PC-9 (cell line): ENCODE measurements around the gene PLOD3. TPM values are rescaled to one million over a fixed set of nuclear protein-coding genes. Genes with fewer than 3 reads are reported as not detected.

Experiments
- BruUV-seq: library from RNA; stranded (reverse); fragments of 400-500 nt; replicated peaks from 2 replicates; lab custom pipeline; 2021; lab: Mats Ljungman, UMichigan
- CTCF ChIA-PET: fragments of 300-600 bp; sonication (Branson Sonifier 250); formaldehyde crosslinking; loops from one replicate; lab custom pipeline; 2022; ENCODE audit warnings: antibody characterized with exemption; lab: Charles Lee
- POLR2A ChIA-PET: fragments of 300-600 bp; sonication (Branson Sonifier 250); formaldehyde crosslinking; loops from one replicate; lab custom pipeline; 2022; ENCODE audit warnings: antibody characterized with exemption; ENCODE audit not compliant: unreplicated experiment; lab: Charles Lee
- DNase-seq, 2 experiments: peaks; one replicate each; pipeline versions ENCODE4 v3.0.0 to v3.0.0-alpha.2; 2015 to 2022; ENCODE audit warnings: mixed read lengths in 1 of 2
- H2AFZ ChIP-seq: fragments of 200-600 bp; sonication (generic); 2 replicates; pipeline ENCODE4 v1.8.1; 2017; ENCODE audit warnings: antibody characterized with exemption
- H3F3A ChIP-seq: fragments of 200-600 bp; sonication (generic); 2 replicates; pipeline ENCODE4 v1.8.1; 2017; ENCODE audit warnings: antibody characterized with exemption, mild to moderate bottlenecking, low read depth; ENCODE audit not compliant: insufficient read depth
- H3K27ac ChIP-seq: fragments of 200-600 bp; sonication (generic); 2 replicates; pipeline ENCODE4 v1.6.1; 2016; ENCODE audit warnings: mixed run types
- H3K27me3 ChIP-seq: fragments of 200-600 bp; sonication (generic); 2 replicates; pipeline ENCODE4 v1.6.1; 2016; ENCODE audit warnings: low read depth, mixed run types; ENCODE audit not compliant: insufficient read depth
- H3K36me3 ChIP-seq: fragments of 200-600 bp; sonication (generic); 2 replicates; pipeline ENCODE4 v1.6.1; 2016; ENCODE audit warnings: low read depth, mixed run types
- H3K4me1 ChIP-seq: fragments of 200-600 bp; sonication (generic); replicated peaks from 2 replicates; pipeline ENCODE4 v1.6.1; 2016; ENCODE audit warnings: mixed run types; ENCODE audit not compliant: insufficient read depth
- H3K4me2 ChIP-seq: fragments of 200-600 bp; sonication (generic); 2 replicates; pipeline ENCODE4 v1.6.1; 2017; ENCODE audit warnings: mixed run types
- H3K4me3 ChIP-seq: fragments of 200-600 bp; sonication (generic); 2 replicates; pipeline ENCODE4 v1.6.1; 2016; ENCODE audit warnings: mixed run types
- H3K79me2 ChIP-seq: fragments of 200-600 bp; sonication (generic); 2 replicates; pipeline ENCODE4 v1.6.1; 2017; ENCODE audit warnings: low read depth, mixed run types
- H3K9me2 ChIP-seq: fragments of 200-600 bp; sonication (generic); 2 replicates; pipeline ENCODE4 v1.8.1; 2017; ENCODE audit warnings: mild to moderate bottlenecking; ENCODE audit not compliant: insufficient read depth
- H3K9me3 ChIP-seq: fragments of 200-600 bp; sonication (generic); 2 replicates; pipeline ENCODE4 v1.8.1; 2016; ENCODE audit warnings: low read depth; ENCODE audit not compliant: insufficient read depth
- H4K20me1 ChIP-seq: fragments of 200-600 bp; sonication (generic); 2 replicates; pipeline ENCODE4 v1.8.1; 2017; ENCODE audit not compliant: insufficient read depth
- EZH2 ChIP-seq: fragments of 200-600 bp; sonication (generic); IDR thresholded peaks from 2 replicates; pipeline ENCODE4 v1.8.0; 2017; ENCODE audit warnings: antibody characterized with exemption, low read depth
- intact Hi-C: fragments of 100-400 bp; cut with micrococcal nuclease; formaldehyde crosslinking; loops from one replicate; pipeline ENCODE4 v1.10.0; 2022; ENCODE audit not compliant: unreplicated experiment
- total RNA-seq: library from RNA; stranded (reverse); gene quantifications from 2 replicates; pipeline ENCODE4 v1.2.3, GENCODE V29; 2021
- TF ChIP-seq, protein P1 (sequence below): fragments of 200-600 bp; sonication (generic); conservative IDR thresholded peaks from 2 replicates; pipeline ENCODE4 v1.6.1; 2017; ENCODE audit warnings: mixed run types, antibody characterized with exemption, mild to moderate bottlenecking, moderate library complexity

PLOD3 gene
- total RNA-seq, 1 experiment from 2014 or later, result 93.2 TPM

DNA sequence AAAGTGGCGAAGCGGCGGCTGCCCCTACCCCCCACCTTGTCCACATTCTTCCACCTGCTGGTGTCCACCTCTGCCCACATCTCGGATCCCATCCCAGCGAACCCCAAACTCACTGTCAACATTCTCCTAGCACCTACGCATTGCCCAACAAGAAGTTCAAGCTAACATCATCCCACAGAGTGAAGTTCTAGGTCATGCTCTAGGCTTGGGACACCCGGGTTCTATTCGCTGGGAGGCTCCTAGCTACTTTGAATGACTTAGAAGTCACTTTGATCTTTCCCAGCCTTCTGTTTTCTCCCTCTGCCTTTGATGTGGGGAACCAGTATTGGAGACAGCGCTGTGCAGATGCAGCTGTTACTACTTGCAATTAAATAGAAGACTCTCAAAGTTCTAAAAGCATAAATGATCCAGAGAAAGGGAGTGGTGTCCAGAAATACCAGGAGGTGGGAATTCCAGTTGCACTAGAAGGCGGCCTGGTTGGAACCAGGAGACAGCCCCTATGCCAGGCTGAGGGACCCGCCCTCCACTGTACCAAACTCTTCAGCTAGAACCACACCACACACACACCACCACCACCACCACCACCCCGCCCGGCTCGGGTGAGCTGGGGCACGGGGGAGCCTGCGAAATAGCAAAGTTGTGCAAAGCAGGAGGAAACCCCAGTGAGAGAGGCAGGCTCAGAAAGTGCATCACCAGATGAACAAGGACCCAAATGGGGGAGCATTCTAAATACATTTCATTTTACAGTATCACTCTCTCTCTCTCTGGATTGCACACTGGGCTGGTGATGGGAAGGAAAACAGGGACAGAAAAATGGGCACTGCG lies 46.6 kb downstream of the PLOD3 start:
- Histone ChIP-seq H3K4me3 (no peak overlapping the region), H4K20me1 (no peaks in the 10 kb centered on the region), H3K9me2 (no peaks in the 10 kb centered on the region), H3K27me3 (peaks cover 62% of the 10 kb centered on the region), H2AFZ (no peak overlapping the region), H3K4me1 (peaks cover 26% of the 10 kb centered on the region), H3K4me2 (no peak overlapping the region), H3K9me3 (no peaks in the 10 kb centered on the region), H3K36me3 (no peaks in the 10 kb centered on the region), H3F3A (peaks cover 15% of the 10 kb centered on the region; the same call in 1 of the 2 replicates), H3K27ac (no peak overlapping the region), H3K79me2 (no peaks in the 10 kb centered on the region)
- CTCF ChIA-PET, result interaction anchor here (1.3 kb wide), 1 partner anchor 27 kb away, joined by 5 read pairs; no protein-coding TSS in a partner anchor
- intact Hi-C loops, result no loop called here
- TF ChIP-seq, protein P1, sequence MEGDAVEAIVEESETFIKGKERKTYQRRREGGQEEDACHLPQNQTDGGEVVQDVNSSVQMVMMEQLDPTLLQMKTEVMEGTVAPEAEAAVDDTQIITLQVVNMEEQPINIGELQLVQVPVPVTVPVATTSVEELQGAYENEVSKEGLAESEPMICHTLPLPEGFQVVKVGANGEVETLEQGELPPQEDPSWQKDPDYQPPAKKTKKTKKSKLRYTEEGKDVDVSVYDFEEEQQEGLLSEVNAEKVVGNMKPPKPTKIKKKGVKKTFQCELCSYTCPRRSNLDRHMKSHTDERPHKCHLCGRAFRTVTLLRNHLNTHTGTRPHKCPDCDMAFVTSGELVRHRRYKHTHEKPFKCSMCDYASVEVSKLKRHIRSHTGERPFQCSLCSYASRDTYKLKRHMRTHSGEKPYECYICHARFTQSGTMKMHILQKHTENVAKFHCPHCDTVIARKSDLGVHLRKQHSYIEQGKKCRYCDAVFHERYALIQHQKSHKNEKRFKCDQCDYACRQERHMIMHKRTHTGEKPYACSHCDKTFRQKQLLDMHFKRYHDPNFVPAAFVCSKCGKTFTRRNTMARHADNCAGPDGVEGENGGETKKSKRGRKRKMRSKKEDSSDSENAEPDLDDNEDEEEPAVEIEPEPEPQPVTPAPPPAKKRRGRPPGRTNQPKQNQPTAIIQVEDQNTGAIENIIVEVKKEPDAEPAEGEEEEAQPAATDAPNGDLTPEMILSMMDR, result no peak
- POLR2A ChIA-PET, result no interaction called here
- no TSS peak for BruUV-seq
- no peak for DNase-seq

DNA sequence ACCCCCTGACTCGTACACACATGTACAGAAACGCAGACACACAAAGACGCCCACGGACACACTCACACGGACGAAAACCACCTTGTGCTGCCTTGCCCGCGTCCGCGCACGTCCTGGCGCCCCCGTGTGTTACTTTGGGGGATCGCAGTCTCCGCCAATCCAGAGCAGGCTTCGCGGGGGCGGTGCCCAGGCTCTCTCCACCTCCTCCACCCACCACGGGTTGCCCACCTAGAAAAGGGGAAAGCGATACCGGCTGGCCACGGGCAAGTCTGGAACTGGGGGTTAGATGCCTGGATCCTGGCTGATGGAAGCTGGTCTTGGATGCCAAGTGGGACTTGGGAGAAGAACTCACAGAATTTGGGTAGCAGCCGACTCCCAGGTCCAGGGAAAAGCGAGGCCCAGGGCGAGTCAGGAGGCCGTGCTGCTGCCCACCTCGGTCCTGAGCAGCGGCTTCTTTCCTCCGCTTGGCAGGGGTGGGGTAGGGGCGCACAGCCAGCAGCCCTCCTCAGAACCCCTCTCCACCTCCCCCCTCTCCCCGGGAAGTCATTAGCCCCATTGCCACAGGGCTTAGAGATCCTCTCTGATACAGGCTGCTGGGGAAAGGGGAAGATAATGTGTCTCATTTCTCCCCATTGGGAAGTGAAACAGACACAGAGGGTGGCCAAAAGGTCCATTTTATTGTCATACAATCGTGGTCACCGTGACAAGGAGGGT lies 47.4 kb downstream of the PLOD3 start:
- TF ChIP-seq, protein P1, result peak; percentile 91
- no peak for TF ChIP-seq EZH2
- DNase-seq, result peak in 1 of 2 experiments; percentile 78
- Histone ChIP-seq H3K9me3 (no peaks in the 10 kb centered on the region), H3K4me1 (peaks cover 32% of the 10 kb centered on the region), H2AFZ (no peak overlapping the region), H3K79me2 (peaks cover 2% of the 10 kb centered on the region; the same call in 1 of the 2 replicates), H3K27ac (no peak overlapping the region), H3K4me2 (peak overlapping the region; percentile 49), H3K9me2 (no peaks in the 10 kb centered on the region), H3F3A (peaks cover 15% of the 10 kb centered on the region; the same call in 1 of the 2 replicates), H4K20me1 (peaks cover 2% of the 10 kb centered on the region; the same call in 1 of the 2 replicates), H3K4me3 (no peak overlapping the region), H3K27me3 (peaks cover 55% of the 10 kb centered on the region), H3K36me3 (no peaks in the 10 kb centered on the region)
- intact Hi-C loops, result no loop called here
- no TSS peak for BruUV-seq
- POLR2A ChIA-PET, result no interaction called here
- CTCF ChIA-PET, result interaction anchor here (1.3 kb wide), 1 partner anchor 26 kb away, joined by 5 read pairs; no protein-coding TSS in a partner anchor

DNA sequence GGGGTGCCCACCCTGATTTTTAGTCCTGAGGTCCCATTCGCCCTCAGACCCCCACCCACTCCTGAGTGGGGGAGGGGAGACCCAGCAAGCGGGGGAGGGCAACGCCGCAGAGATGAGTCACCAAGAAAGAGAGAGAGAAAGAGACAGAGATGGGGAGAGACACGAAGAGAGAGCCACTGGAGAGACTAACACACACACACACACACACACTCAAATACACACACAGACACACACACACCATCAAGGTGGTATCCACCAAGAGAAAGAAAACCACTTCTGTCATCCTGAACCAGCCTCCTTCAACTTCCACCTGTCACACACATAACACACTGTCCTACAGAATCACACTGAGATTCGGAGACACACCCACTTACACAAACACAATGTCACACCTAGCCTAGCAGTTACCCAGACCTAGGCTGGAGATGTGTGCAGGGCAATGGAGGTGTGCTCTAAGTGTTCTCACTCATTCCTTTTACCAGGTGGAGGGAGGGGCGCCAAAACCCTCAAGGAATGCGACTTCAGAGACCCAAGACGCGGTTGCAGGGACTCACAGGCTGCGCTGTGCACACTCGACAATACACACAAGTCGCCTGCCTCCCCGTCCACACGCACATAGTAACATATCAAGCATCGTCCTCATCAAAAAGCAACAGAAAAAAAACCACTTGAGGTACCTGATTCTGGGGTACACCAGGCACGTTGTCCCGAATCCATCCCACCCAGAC lies 48.1 kb downstream of the PLOD3 start:
- POLR2A ChIA-PET, result no interaction called here
- H3K4me3 ChIP-seq, result no peak overlapping the region
- H3K36me3 ChIP-seq, result no peaks in the 10 kb centered on the region
- no peak overlapping the region for H2AFZ ChIP-seq
- H4K20me1 ChIP-seq, result peaks cover 7% of the 10 kb centered on the region; the same call in 1 of the 2 replicates
- peaks cover 55% of the 10 kb centered on the region for H3K27me3 ChIP-seq
- DNase-seq, result no peak
- H3F3A ChIP-seq, result peaks cover 12% of the 10 kb centered on the region; the same call in 1 of the 2 replicates
- no peaks in the 10 kb centered on the region for H3K9me3 ChIP-seq
- BruUV-seq, result no TSS peak
- intact Hi-C loops, result no loop called here
- peak overlapping the region; percentile 49 for H3K4me2 ChIP-seq
- peaks cover 38% of the 10 kb centered on the region for H3K4me1 ChIP-seq
- H3K79me2 ChIP-seq, result peaks cover 6% of the 10 kb centered on the region; the same call in 1 of the 2 replicates
- no peaks in the 10 kb centered on the region for H3K9me2 ChIP-seq
- CTCF ChIA-PET, result no interaction called here
- H3K27ac ChIP-seq, result no peak overlapping the region
- TF ChIP-seq, protein P1, result no peak
- TF ChIP-seq EZH2, result no peak
